Measurements from ENCODE around the gene EIF4G3. TPM values are rescaled to one million over a fixed set of nuclear protein-coding genes. Genes with fewer than 3 reads are reported as not detected.

The EIF4G3 gene
- total RNA-seq, 1 experiment from 2014 or later = 72.0 TPM

DNA sequence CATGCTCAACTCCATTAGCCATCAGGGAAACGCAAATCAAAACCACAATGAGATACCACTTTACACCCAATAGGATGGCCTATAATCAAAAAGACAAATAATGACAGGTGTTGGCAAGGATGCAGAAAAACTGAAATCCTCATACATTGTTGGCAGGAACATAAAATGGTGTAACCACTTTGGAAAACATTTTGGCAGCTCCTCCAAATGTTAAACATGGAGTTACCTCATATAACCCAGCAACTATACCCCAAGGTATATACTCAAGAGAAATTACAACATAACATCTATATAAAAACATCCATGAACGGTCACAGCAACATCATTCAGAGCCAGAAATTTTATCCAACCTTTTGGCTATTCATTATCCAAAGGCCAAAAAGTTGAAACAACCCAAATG lies 11.6 kb downstream of the EIF4G3 start:
- H3K27me3 Mint-ChIP-seq (ENCODE audit: low read depth) = no peaks in the 10 kb centered on the region

More for the DNA sequence above, 11.6 kb downstream of the EIF4G3 start:
- TF ChIP-seq, protein P1, sequence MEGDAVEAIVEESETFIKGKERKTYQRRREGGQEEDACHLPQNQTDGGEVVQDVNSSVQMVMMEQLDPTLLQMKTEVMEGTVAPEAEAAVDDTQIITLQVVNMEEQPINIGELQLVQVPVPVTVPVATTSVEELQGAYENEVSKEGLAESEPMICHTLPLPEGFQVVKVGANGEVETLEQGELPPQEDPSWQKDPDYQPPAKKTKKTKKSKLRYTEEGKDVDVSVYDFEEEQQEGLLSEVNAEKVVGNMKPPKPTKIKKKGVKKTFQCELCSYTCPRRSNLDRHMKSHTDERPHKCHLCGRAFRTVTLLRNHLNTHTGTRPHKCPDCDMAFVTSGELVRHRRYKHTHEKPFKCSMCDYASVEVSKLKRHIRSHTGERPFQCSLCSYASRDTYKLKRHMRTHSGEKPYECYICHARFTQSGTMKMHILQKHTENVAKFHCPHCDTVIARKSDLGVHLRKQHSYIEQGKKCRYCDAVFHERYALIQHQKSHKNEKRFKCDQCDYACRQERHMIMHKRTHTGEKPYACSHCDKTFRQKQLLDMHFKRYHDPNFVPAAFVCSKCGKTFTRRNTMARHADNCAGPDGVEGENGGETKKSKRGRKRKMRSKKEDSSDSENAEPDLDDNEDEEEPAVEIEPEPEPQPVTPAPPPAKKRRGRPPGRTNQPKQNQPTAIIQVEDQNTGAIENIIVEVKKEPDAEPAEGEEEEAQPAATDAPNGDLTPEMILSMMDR (conservative IDR thresholded peaks at IDR 0.05) = no peak
- H3K4ac ChIP-seq (ENCODE audit: low read depth, low read length) = no peak overlapping the region
- H2BK15ac ChIP-seq (ENCODE audit: low read depth, low read length) = no peak overlapping the region
- no peak overlapping the region for H3K4me2 ChIP-seq (ENCODE audit: insufficient read depth, insufficient read length, low read length)
- no peak overlapping the region for H3K56ac ChIP-seq (ENCODE audit: insufficient read length, low read depth, low read length)
- WGBS (ENCODE audit: extremely low coverage, insufficient read length, low lambda C conversion rate) = no CpG with 5 or more reads among the region's 2 CpGs
- no peaks in the 10 kb centered on the region for H3K27me3 ChIP-seq (ENCODE audit: insufficient read depth, low read length)
- no peak overlapping the region for H2BK12ac ChIP-seq (ENCODE audit: insufficient read length, low read depth, low read length)
- no peak overlapping the region for H2AK5ac ChIP-seq (ENCODE audit: insufficient read length, low read length)
- H3K79me2 ChIP-seq (ENCODE audit: insufficient read depth, low read length) = peaks cover 11% of the 10 kb centered on the region; the same call in 1 of the 2 replicates
- no peak overlapping the region for H2BK20ac ChIP-seq (ENCODE audit: low read depth, low read length, poor library complexity, severe bottlenecking)
- no peak overlapping the region for H4K8ac ChIP-seq (replicated peaks; ENCODE audit: insufficient read length, low read depth, low read length)
- H4K91ac ChIP-seq (ENCODE audit: insufficient read length, low read depth, low read length) = no peak overlapping the region
- no peak overlapping the region for H2BK5ac ChIP-seq (ENCODE audit: insufficient read length, low read length)
- H3K27ac Mint-ChIP-seq = no peak overlapping the region; a peak in 2 of 7 replicates
- no peak overlapping the region for H3T11ph ChIP-seq (ENCODE audit: low read length)
- H2AFZ ChIP-seq (ENCODE audit: low read length) = no peak overlapping the region
- H3K36me3 Mint-ChIP-seq (ENCODE audit: insufficient read depth in 1 of 3, low read depth in 3 of 3) = peaks cover 23 to 53% (median 47%) of the 10 kb centered on the region in 3 experiments
- H3K4me3 Mint-ChIP-seq = no peak overlapping the region
- no peak overlapping the region for H3K9ac ChIP-seq (ENCODE audit: extremely low read depth, insufficient read length, low read length)
- H3K14ac ChIP-seq (ENCODE audit: insufficient read depth, low read length) = no peak overlapping the region
- H3K18ac ChIP-seq (ENCODE audit: insufficient read length, low read depth, low read length) = no peak overlapping the region
- no peaks in the 10 kb centered on the region for H3K4me1 Mint-ChIP-seq
- no peak overlapping the region for H3K27ac ChIP-seq (ENCODE audit: insufficient read length, low read depth, low read length)
- no peak overlapping the region for H3K23ac ChIP-seq (ENCODE audit: insufficient read length, low read depth, low read length)
- H3K79me1 ChIP-seq (ENCODE audit: insufficient read depth, low read depth, low read length, poor library complexity, severe bottlenecking) = peaks cover 13% of the 10 kb centered on the region
- H3K23me2 ChIP-seq (ENCODE audit: insufficient read length, low read depth, low read length, poor library complexity, severe bottlenecking) = no peaks in the 10 kb centered on the region
- H3K9me3 ChIP-seq (ENCODE audit: control insufficient read depth, low read depth, low read length) = no peaks in the 10 kb centered on the region
- no peaks in the 10 kb centered on the region for H4K20me1 ChIP-seq (ENCODE audit: control insufficient read depth, insufficient read depth, insufficient read length)
- no peak overlapping the region for H4K5ac ChIP-seq (ENCODE audit: insufficient read length, low read depth, low read length)
- H3K4me1 ChIP-seq (ENCODE audit: insufficient read depth, low read length) = no peaks in the 10 kb centered on the region
- no peak overlapping the region for H2BK120ac ChIP-seq (ENCODE audit: low read depth, low read length, poor library complexity, severe bottlenecking)
- no peak for DNase-seq
- H3K9me3 Mint-ChIP-seq = no peaks in the 10 kb centered on the region
